DMS 273 treated with DMSO at 0.1 percent for 48 hours (cell line): Measurements from ENCODE around the gene PCAT6.
A peak's percentile ranks its signal among the peaks of the same experiment; 100 is the strongest.
"Not testable (repeated sequence)": the region's sequence is repeated elsewhere in the genome, so short reads cannot be mapped to it uniquely, and the experiment has no call there.

Source experiments
- DNase-seq: peaks from one replicate; lab custom pipeline; 2025; lab: John Stamatoyannopoulos, UW

PCAT6 gene

GRCh38 chr1:202810615-202811295, at the start of gene PCAT6:
Gene PCAT6 (plus strand): TSS chr1:202810954.
- DNase-seq = peak; percentile 79

- no peak for DNase-seq
These were observed 48.7 kb upstream of the PCAT6 start for GRCh38 chr1:202762019-202762418.

GRCh38 chr1:202765721-202766120, 45.0 kb upstream of the PCAT6 start:
- DNase-seq = no peak

GRCh38 chr1:202770135-202770534, 40.6 kb upstream of the PCAT6 start:
- DNase-seq = no peak

- DNase-seq = no peak
These were observed 29.6 kb upstream of the PCAT6 start for GRCh38 chr1:202781180-202781579.

GRCh38 chr1:202786804-202787203, 23.9 kb upstream of the PCAT6 start:
- no peak for DNase-seq

GRCh38 chr1:202788800-202789199, 22.0 kb upstream of the PCAT6 start:
- DNase-seq = no peak

GRCh38 chr1:202791077-202791747, 19.5 kb upstream of the PCAT6 start:
- DNase-seq = no peak

GRCh38 chr1:202794051-202794740, 16.6 kb upstream of the PCAT6 start:
- DNase-seq = no peak

GRCh38 chr1:202794931-202795330, 15.8 kb upstream of the PCAT6 start:
- not testable (repeated sequence) for DNase-seq

- no peak for DNase-seq
These were observed 14.1 kb upstream of the PCAT6 start for GRCh38 chr1:202796670-202797069.

- no peak for DNase-seq
These were observed 12.5 kb upstream of the PCAT6 start for GRCh38 chr1:202798260-202798659.

- no peak for DNase-seq
These were observed 11.9 kb upstream of the PCAT6 start for GRCh38 chr1:202798792-202799331.

GRCh38 chr1:202800742-202801141, 10.0 kb upstream of the PCAT6 start:
- DNase-seq = no peak

- no peak for DNase-seq
These were observed 9.6 kb upstream of the PCAT6 start for GRCh38 chr1:202801175-202801574.

- no peak for DNase-seq
These were observed 8.7 kb upstream of the PCAT6 start for GRCh38 chr1:202802034-202802433.

GRCh38 chr1:202802998-202803932, 7.5 kb upstream of the PCAT6 start:
- DNase-seq = no peak

- no peak for DNase-seq
These were observed 6.6 kb upstream of the PCAT6 start for GRCh38 chr1:202804126-202804525.

GRCh38 chr1:202805886-202806844, 4.6 kb upstream of the PCAT6 start:
- no peak for DNase-seq

GRCh38 chr1:202806845-202807450, 3.8 kb upstream of the PCAT6 start:
- no peak for DNase-seq
